NOMO-1 (cell line): Measurements from ENCODE around the gene MYL2.
"Not testable (repeated sequence)": the region's sequence is repeated elsewhere in the genome, so short reads cannot be mapped to it uniquely, and the experiment has no call there.

Experiments
- DNase-seq, 2 experiments: peaks; one replicate each; lab custom pipeline; 2025; ENCODE audit not compliant: unreplicated experiment in 2 of 2; lab: John Stamatoyannopoulos, UW

MYL2 gene, protein sequence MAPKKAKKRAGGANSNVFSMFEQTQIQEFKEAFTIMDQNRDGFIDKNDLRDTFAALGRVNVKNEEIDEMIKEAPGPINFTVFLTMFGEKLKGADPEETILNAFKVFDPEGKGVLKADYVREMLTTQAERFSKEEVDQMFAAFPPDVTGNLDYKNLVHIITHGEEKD

DNA sequence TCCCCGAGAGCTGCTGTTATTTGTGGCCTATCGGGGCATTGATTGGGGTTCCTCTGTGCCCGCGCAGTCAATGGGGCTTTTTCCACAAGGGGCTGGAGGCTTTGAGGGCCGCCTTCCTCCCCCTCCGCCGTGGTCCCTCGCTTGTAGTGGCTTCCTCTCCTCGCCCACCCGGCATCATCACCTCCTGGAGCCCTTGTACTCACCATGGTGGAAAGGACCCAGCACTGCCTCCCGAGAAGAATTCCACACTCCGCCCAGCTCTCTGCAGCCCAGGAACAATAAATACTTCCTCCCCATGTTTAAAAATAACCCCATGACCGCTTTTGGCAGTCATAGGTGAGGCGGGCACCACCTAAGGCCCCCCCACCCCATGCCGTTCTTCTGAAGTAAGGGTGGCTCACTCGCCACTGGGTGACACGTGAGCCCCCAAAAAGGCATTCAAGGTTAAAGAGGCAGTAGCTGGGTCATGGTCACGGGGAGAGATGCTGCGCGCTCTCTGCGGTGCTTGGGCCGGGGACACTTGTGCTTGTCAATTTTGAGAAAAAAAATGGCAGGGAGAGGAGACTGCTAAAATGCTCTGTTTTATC is at the start of gene MYL2:
TSS of gene MYL2 (minus strand) at position 256 of the 587 bp plus-strand sequence. CDS start at position 206, 50 bp downstream.
- no peak for DNase-seq

DNA sequence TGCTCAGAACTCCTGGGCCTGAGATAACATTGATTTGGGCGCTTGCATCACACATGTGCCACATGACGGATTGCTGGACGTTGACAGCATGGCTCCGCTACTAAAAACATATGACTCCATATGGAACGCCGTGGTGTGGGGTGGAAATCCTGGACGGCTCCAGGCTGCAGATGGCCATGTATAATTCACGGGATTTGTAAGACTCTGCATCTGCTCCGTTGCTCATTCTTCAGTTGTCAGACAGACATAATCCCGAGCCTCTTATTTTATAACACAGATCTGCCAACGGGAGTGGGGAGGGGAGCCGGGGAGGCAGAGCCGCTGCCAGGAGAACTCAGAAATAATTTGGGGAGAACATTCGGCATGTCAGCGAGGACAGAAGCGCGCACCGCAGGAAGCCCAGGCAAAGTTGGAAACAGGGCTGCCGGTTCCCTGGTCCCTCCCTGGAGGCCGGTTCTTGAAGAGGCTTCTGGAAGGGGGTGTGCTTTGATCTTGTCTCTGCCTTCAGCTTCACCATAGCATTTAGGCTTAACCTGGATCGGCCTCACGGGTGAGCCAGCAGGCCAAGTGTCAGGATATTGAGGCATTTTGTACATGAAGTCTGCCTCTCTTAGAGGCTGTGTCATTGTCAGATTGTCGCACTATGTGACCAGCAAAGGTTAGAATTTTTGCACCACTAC is 45.8 kb upstream of the MYL2 start:
- no peak for DNase-seq

DNA sequence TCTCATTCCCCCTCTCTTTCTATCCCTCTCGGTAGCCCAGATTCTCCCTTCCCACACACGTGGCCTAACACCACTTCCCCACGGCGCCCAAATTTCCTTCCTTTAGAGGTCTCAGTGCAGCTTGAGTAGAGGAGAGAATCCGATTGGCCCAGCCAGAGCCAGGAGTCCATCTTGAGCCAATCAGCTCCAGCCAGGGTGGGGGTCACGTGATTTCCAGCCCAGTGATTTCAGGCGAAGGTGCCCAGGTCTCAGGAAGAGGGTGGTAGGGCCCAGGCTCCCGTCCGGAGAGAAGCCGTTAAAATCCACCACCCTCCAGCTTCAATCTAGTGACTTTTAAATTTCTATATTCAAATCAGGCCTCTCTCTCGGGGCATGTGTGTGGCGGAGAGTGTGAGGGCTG is 45.2 kb upstream of the MYL2 start:
- no peak for DNase-seq

DNA sequence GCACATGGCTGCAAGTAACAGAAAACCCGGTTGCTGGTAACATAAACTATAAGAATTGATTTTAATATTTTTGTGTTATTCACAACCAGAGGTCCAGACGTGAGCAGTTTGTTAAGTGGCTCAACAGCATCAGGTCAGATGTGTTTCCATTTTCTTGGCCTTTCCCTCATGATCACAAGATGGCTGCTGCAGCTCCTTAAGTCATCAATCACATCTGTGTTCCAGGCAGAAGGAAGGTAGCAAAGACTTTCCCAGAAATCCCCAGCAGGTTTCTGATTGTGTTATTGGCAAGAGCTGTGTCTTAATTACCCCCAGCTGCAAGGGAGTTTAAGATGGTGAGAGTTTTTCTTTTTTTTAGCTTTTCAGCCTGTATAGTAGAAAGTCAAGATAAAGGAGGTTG is 40.4 kb upstream of the MYL2 start:
- DNase-seq: no peak

DNA sequence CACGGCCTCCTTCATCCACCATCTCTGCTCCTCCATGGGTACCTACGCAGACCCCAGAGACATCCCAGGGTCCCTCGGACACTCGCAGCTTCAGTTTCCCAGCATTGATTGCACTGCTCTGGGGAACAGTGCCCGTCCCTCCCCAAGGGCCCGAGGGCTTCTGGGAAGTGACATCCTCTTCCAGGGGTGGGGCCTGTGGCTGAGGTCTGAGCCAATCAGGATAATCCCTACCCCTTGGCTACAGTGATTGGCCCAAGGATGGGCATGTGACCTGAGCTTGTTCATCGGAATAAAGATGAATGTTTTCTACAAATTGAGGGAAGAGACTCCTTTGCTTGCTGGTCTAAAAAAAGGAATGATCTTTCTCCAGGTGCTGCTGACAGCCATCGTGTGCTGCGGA is 37.3 kb upstream of the MYL2 start:
- DNase-seq: no peak

DNA sequence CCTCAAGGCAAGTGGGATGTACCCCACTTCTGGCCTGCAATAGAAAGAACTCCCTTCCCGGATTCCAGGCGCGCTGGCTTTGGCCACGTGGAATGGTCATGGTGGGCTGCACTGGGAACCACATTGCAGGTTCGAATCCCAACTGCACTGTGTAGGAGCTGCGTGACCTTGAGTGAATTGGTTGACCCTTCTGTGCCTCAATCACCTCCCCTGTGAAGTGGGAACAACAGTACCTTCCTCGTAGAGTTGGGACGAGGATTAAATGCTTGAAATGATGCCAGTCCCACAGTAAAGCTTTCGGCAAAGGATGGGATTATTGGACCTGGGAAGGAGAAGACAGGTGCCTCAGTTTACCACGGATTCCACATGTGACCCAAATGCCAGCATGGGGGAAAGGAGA is 36.8 kb upstream of the MYL2 start:
- no peak for DNase-seq

DNA sequence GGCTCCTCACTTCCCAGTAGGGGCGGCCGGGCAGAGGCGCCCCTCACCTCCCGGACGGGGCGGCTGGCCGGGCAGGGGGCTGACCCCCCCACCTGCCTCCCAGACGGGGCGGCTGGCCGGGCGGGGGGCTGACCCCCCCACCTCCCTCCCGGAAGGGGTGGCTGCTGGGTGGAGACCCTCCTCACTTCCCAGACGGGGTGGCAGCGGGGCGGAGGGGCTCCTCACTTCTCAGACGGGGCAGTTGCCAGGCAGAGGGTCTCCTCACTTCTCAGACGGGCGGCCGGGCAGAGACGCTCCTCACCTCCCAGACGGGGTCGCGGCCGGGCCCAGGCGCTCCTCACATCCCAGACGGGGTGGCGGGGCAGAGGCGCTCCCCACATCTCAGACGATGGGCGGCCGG is 30.5 kb upstream of the MYL2 start:
- DNase-seq: not testable (repeated sequence)

DNA sequence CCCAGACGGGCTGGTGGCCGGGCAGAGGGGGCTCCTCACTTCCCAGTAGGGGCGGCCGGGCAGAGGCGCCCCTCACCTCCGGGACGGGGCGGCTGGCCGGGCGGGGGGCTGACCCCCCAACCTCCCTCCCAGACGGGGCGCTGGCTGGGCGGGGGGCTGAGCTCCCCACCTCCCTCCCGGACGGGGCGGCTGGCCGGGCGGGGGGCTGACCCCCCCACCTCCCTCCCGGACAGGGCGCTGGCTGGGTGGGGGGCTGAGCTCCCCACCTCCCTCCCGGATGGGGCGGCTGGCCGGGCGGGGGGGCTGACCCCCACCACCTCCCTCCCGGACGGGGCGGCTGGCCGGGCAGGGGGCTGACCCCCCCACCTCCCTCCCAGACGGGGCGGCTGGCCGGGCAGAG is 30.1 kb upstream of the MYL2 start:
- not testable (repeated sequence) for DNase-seq

DNA sequence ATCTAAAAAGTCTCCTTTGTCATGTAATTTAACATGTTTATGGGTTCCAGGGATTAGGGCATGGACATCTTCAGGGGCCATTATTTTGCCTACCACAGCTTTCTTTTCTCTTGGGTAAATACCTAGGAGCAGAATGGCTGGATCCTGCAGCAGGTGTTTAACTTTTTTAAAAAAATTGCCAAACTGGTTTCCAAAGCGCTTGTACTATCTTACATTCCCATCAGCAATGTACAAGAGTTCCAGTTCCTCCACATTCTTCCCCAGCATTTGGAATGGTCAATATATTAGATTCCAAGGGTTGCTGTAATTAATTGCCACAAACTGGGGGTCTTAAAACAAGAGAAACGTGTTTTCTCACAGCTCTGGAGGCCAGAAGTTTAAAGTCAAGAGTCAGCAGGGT is 27.7 kb upstream of the MYL2 start:
- DNase-seq: no peak

DNA sequence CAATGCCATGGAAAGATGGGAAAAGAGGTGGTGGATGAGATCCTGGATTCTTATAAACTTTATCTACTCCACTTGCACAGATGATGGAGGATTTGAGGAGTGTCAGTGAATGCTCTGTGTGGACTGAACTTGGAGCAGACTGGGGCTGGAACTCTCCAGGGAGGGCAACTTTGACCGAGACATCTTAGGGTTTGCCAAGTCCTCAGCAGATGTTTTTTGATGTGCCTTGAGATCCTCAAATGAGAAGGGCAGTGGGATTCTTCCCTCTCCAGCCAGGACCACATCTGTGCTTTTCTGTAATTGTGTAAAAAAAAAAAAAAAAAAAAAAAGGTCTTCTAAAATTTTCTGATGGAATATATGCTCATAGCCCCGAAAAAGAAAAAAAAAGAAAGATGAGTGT is 23.0 kb upstream of the MYL2 start:
- DNase-seq: no peak

DNA sequence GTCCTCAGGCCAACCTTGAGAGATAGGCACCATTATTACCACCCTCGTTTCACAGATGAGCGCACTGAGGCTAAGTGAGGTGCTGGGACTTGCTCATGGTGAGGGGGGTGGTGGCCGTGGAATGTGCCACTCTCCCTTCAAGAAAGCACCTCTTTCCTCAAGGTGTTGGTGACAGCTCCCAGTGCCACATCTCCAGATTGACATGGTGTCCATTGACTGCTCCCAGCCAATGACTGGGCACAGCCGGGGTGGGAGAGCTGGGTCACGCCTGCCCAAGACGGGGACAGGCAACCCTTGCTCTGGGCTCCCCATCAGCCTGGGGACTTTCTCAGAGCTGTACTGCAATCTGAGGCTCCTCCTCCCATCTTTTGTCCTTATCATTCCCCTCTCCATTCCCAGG is 21.0 kb upstream of the MYL2 start:
- DNase-seq: no peak

DNA sequence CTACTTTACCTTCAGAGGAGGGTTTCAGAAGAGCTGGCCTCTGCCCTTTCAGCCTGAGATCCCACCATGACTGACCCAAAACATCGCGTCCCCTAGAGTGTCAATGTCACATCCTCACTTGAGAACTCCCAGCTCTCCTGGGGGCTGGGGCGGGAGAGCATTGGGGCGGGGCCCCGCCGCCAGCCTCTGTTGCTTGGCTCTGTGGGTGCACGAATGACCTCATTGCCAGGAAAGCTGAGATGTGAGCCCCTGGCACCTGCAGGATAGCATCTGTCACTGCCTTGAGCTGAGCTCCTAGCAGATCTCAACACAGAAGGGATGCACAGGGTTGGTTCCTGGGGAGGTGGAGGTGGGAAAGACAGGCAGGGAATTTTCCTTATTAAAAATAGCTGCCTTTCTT is 20.6 kb upstream of the MYL2 start:
- no peak for DNase-seq

DNA sequence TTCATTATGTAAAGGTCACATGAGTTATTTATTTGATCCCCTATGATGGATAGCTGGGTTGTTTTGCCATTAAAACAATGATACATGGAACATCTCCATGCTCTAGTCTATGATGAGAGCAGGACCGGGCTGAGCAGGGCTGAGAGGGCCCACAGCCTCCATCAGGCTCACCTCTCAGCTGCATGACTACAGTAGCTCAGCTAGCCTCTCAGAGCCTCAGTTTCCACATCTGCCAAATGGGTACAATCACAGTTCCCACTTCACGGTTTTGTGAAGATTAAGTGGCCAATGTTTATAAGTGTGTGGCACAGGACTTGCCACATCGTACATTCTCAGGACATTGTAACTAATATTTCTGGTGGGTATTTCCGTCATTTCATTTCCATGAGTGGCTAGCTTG is 19.9 kb upstream of the MYL2 start:
- no peak for DNase-seq

DNA sequence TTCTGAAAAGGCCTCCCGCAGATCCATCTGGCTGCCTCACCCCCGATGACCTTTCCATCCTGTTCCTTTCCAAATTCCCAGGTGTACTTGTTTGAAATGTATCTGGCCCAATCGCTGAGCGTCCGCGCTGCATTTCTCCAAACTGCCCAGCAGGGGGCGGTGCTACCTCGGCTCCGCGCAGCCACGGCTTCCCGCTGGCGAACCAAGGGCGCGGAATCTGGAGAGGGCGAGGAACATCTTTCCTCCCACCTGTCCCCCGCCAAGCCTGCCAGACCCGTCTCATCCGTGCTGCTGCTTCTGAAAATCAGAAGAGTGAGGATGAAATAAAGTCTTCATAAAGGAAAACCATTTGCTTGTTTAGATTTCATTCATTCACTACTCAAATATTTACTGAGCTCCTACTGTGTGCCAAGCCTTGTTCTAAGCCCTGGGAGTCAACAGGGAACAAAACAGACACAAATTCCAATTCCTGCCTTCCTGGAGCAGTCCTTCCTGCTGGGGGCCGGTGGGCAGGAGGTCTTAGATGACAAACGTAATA is 16.8 kb upstream of the MYL2 start:
- DNase-seq: peak; percentile 28 to 50

DNA sequence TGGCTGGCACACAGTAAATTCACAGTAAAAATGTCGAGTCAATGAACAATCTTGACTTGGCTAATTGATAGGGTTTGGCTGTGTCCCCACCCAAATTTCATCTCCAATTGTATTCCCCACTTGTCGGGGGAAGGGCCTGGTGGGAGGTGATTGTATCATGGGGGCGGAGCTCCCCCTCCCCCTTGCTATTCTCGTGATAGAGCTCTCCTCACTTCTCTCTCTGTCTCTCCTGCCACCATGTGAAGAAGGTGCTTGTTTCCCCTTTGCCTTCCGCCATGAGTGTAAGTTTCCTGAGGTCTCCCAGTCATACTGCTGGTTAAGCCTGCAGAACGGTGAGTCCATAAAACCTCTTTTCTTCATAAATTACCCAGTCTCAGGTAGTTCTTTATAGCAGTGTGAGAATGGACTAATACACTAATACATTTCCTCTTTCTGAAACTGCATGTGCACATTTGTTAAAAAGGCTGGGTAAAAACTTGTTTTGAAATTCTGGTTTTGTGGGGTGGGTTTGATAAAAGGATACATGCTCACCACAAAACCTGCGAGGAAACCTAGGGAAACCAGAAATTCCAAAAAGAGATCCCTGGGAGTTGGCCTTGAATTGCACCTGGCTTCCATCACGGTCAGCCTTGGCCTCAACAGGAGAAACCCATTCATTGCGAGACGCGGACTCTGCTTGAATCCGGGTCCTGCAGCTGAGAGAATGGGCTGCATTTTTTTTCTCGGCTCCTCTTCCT is 16.2 kb upstream of the MYL2 start:
- DNase-seq: no peak

DNA sequence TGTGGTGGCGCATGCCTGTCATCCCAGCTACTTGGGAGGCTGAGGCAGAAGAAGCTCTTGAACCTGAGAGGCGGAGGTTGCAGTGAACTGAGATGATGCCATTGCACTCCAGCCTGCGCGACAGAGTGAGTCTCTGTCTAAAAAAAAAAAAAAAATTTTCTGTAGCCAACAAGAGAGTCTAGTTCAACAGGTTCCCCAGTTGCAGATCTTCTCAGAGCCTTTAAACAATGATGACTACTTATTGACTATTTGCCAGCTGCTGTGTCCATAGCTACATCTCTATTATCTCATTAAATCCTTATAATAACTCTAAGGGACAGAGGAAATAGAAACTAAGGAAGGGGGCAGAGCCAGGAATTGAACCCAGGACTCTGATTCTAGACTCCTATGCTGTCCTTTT is 15.2 kb upstream of the MYL2 start:
- DNase-seq: no peak

DNA sequence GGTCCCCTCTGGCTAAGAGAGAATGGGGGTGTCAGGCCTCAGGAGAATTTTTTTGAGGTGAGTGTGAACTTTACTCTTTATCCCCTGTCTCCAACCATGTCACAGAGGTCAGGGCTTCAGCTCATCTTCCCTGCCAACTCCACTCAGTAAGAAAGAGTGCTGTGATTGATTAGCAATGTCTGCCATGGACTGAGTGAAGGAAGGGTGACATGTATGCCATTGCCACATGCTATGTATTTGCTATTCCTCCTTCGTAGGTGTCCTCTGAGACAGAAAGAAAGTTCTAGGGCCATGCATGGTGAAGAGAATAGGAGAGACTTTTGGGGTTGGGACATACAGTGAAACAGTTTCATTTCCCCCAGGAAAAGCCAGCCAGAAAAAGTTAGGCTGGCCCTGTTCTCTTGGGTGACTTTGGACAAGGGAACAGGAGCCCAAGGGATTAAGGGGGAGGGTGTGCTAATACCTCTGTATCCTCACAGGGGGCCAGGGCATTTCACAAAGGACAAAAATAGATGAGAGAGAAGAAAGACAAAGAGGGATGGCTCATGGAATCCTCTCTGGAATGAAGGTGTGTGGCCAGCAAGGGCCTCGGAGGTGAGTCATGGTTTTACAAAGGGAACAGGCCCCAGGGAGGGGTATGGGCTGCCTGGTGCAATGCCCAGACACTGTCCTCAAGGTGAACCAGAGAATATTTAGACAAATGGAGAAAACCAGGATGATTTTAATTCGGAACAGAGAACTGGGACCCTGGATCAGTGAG is 13.9 kb upstream of the MYL2 start:
- DNase-seq: no peak

DNA sequence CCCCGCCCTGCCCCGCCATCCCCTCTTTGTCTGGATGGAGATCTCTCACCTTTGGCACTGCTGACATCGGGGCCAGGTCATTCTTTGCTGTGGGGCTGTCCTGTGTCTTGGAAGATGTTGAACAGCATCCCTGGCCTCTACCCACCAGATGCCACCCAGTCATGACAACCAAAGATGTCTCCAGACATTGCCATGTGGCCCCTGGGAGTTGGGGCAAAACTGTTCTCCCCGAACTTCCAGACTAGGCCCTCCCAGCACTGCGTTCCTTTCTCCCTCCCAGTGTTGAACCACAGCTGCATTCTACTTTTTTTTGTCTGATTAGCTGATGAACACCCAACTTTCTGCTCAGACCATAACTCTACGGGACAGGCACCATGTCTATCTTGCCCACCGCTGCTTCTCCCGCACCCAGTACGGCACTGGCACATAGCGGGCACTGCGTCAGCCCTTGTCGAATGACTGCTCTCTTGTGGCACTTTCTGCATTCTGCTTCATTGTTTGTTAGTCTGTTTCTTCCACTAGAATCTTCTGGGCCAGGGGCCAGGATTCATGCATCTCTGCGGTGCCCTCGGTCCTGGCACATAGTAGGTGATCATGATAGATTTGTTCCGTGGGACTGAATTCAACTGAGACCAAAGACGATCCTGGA is 13.1 kb upstream of the MYL2 start:
- no peak for DNase-seq

DNA sequence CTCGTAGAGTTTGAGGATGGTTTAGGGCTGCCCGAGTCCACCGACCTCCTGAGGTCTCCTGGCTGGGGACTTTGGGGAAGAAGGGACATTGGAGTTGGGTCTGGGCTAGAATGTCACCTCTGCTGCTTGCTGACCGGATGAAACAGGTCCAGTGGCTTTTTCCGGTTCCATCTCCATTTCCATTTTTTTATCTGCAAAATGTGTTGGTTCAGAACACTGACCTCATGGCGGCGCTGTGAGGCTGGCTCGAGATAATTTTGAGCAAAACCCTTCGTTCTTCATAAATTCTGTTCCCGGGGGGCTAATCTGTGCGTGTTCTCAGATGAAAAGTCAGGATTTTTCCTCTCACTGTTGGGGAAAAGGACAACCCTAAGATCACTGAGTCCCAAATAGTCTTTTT is 11.7 kb upstream of the MYL2 start:
- no peak for DNase-seq

DNA sequence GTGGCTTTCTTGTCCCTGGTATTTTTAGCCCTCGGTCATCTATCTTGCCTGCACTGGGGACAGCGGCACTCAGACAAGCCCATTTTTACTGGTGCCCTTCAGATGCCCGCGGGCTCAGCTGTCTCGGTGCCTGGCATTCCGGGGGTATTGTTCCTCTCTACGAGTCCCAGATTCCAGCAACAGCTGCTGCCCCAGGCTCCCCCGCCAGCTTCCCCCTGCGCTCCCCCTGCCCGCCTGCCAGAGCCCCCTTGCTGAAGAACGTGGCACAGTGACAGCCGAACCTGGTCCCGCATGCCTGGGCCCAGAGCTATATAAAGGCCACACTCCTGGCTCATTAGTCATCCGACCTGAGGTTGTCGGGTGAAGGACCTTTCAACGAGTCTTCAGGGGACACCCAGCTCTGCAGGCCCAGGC is 10.9 kb upstream of the MYL2 start:
- DNase-seq: no peak
